OCI-LY1 (cell line): Measurements from ENCODE around the gene LTB4R.
A peak's percentile ranks its signal among the peaks of the same experiment; 100 is the strongest.

Experiments used
- H2AFZ ChIP-seq: fragments of 200-600 bp; sonication (generic), shearing (Covaris generic); 2 replicates; pipeline ENCODE4 v1.6.0; 2014; ENCODE audit warnings: antibody characterized with exemption, mild to moderate bottlenecking, low read length
- H3F3A ChIP-seq: fragments of 200-600 bp; sonication (generic), shearing (Covaris generic); 2 replicates; pipeline ENCODE4 v1.6.0; 2014; ENCODE audit warnings: mild to moderate bottlenecking, antibody characterized with exemption, low read length, moderate library complexity; ENCODE audit not compliant: insufficient read depth
- H3K27ac ChIP-seq: fragments of 200-600 bp; sonication (generic); 2 replicates; pipeline ENCODE4 v1.5.1; 2014; ENCODE audit warnings: low read length, mixed run types, mild to moderate bottlenecking, low read depth; ENCODE audit not compliant: poor library complexity, severe bottlenecking
- H3K27me3 ChIP-seq: fragments of 200-600 bp; sonication (generic); 2 replicates; pipeline ENCODE4 v1.6.0; 2014; ENCODE audit warnings: antibody characterized with exemption, mild to moderate bottlenecking, low read length, moderate library complexity; ENCODE audit not compliant: insufficient read depth
- H3K36me3 ChIP-seq: fragments of 200-600 bp; sonication (generic); 2 replicates; pipeline ENCODE4 v1.6.1; 2014; ENCODE audit warnings: mild to moderate bottlenecking, antibody characterized with exemption, low read length, moderate library complexity, mixed read lengths; ENCODE audit not compliant: insufficient read depth
- H3K4me1 ChIP-seq: fragments of 200-600 bp; sonication (generic); 2 replicates; pipeline ENCODE4 v1.5.1; 2014; ENCODE audit warnings: mild to moderate bottlenecking, low read length, moderate library complexity; ENCODE audit not compliant: insufficient read depth, severe bottlenecking
- H3K4me2 ChIP-seq: fragments of 200-600 bp; sonication (generic), shearing (Covaris generic); 2 replicates; pipeline ENCODE4 v1.6.1; 2014; ENCODE audit warnings: low read length
- H3K4me3 ChIP-seq: fragments of 200-600 bp; sonication (generic); 2 replicates; pipeline ENCODE4 v1.5.1; 2014; ENCODE audit warnings: low read length, low read depth, mild to moderate bottlenecking, mixed read lengths; ENCODE audit not compliant: poor library complexity, severe bottlenecking
- H3K79me2 ChIP-seq: fragments of 200-600 bp; shearing (Covaris generic); 2 replicates; pipeline ENCODE4 v1.6.1; 2016; ENCODE audit warnings: mixed run types, low read length, mixed read lengths; ENCODE audit not compliant: insufficient read depth
- H3K9ac ChIP-seq: fragments of 200-600 bp; sonication (generic), shearing (Covaris generic); 2 replicates; pipeline ENCODE4 v1.6.1; 2014; ENCODE audit warnings: mild to moderate bottlenecking, low read length, mixed read lengths
- H3K9me2 ChIP-seq: fragments of 200-600 bp; sonication (generic), shearing (Covaris generic); 2 replicates; pipeline ENCODE4 v1.6.1; 2014; ENCODE audit warnings: low read depth, mild to moderate bottlenecking, low read length, mixed read lengths
- H3K9me3 ChIP-seq: fragments of 200-600 bp; shearing (Covaris generic); 2 replicates; pipeline ENCODE4 v1.6.1; 2014; ENCODE audit warnings: low read length, mixed read lengths
- H4K20me1 ChIP-seq: fragments of 200-600 bp; sonication (generic), shearing (Covaris generic); 2 replicates; pipeline ENCODE4 v1.6.0; 2016; ENCODE audit warnings: mild to moderate bottlenecking, low read length; ENCODE audit not compliant: insufficient read depth
- CTCF ChIP-seq: fragments of 200-600 bp; sonication (generic), shearing (Covaris generic); IDR thresholded peaks from 2 replicates; pipeline ENCODE4 v1.5.1; 2017; ENCODE audit warnings: mild to moderate bottlenecking, antibody characterized with exemption, low read length, moderate library complexity, mixed read lengths
- EZH2 ChIP-seq: fragments of 200-600 bp; sonication (generic), shearing (Covaris generic); IDR thresholded peaks from 2 replicates; pipeline ENCODE4 v1.8.0; 2017; ENCODE audit warnings: borderline replicate concordance, mixed run types, mild to moderate bottlenecking, antibody characterized with exemption, low read length, moderate library complexity, mixed read lengths

Gene LTB4R

GRCh38 chr14:24308342-24309124 lies 2.8 kb upstream of the LTB4R start:
- Histone ChIP-seq H3K36me3 (peaks cover 53% of the 10 kb centered on the region), H3K9ac (no peak overlapping the region), H3K9me3 (no peaks in the 10 kb centered on the region), H3K79me2 (no peaks in the 10 kb centered on the region), H3F3A (no peaks in the 10 kb centered on the region), H2AFZ (no peak overlapping the region), H3K9me2 (no peaks in the 10 kb centered on the region), H3K27ac (no peak overlapping the region), H4K20me1 (no peaks in the 10 kb centered on the region), H3K27me3 (no peaks in the 10 kb centered on the region), H3K4me3 (no peak overlapping the region), H3K4me2 (no peak overlapping the region), H3K4me1 (peaks cover 32% of the 10 kb centered on the region)
- TF ChIP-seq CTCF (peak; percentile 4; the same call in 1 of the 2 replicates), EZH2 (no peak)

- peaks cover 32% of the 10 kb centered on the region for H3K4me1 ChIP-seq
- no peak within 1 kb of the TSS for H2AFZ ChIP-seq
- H3K27me3 ChIP-seq, result no peaks in the 10 kb centered on the region
- H3K36me3 ChIP-seq, result peaks cover 41% of the 10 kb centered on the region
- H3K9me3 ChIP-seq, result no peaks in the 10 kb centered on the region
- H3K4me2 ChIP-seq, result peak within 1 kb of the TSS; percentile 64
- no peaks in the 10 kb centered on the region for H3K79me2 ChIP-seq
- H3F3A ChIP-seq, result no peaks in the 10 kb centered on the region
- H3K9me2 ChIP-seq, result no peaks in the 10 kb centered on the region
- H4K20me1 ChIP-seq, result no peaks in the 10 kb centered on the region
- H3K27ac ChIP-seq, result peak within 1 kb of the TSS; percentile 45
- peak within 1 kb of the TSS; percentile 55 for H3K4me3 ChIP-seq
- no peak for TF ChIP-seq EZH2
- no peak for TF ChIP-seq CTCF
- peak within 1 kb of the TSS; percentile 65; the same call in 1 of the 2 replicates for H3K9ac ChIP-seq
These were observed 1.6 kb upstream of the LTB4R start, which contains the start of gene LTB4R2 for GRCh38 chr14:24309538-24310264. LTB4R2 (plus strand) TSS chr14:24310140; CDS start chr14:24310665, 525 bp downstream.

- Histone ChIP-seq H3K4me3 (peak overlapping the region; percentile 55), H3K4me2 (peak overlapping the region; percentile 64)
These were observed 1.0 kb upstream of the LTB4R start for GRCh38 chr14:24310265-24310645.

More at GRCh38 chr14:24310265-24310645, 1.0 kb upstream of the LTB4R start:
- H2AFZ ChIP-seq, result no peak overlapping the region
- TF ChIP-seq EZH2 (no peak), CTCF (no peak)
- no peaks in the 10 kb centered on the region for H3F3A ChIP-seq
- peaks cover 32% of the 10 kb centered on the region for H3K4me1 ChIP-seq
- no peaks in the 10 kb centered on the region for H3K9me2 ChIP-seq
- H3K9ac ChIP-seq, result peak overlapping the region; percentile 65; the same call in 1 of the 2 replicates
- H3K27me3 ChIP-seq, result no peaks in the 10 kb centered on the region
- peak overlapping the region; percentile 45 for H3K27ac ChIP-seq
- peaks cover 36% of the 10 kb centered on the region for H3K36me3 ChIP-seq
- no peaks in the 10 kb centered on the region for H3K79me2 ChIP-seq
- no peaks in the 10 kb centered on the region for H4K20me1 ChIP-seq
- H3K9me3 ChIP-seq, result no peaks in the 10 kb centered on the region
